Fibroblast of the aortic adventitia (primary cell): Measurements from ENCODE around the gene PALD1. TPM values are rescaled to one million over a fixed set of nuclear protein-coding genes. Genes with fewer than 3 reads are reported as not detected.

Source experiments
- DNase-seq: peaks from one replicate; pipeline ENCODE4 v3.0.0-alpha.2; 2010; ENCODE audit warnings: low read depth
- H3K4me3 ChIP-seq: 2 replicates; pipeline ENCODE4 v1.5.1; 2011; ENCODE audit warnings: low read depth, mild to moderate bottlenecking, control low read depth, low read length, moderate library complexity
- CTCF ChIP-seq: IDR thresholded peaks from 2 replicates; pipeline ENCODE4 v1.5.1; 2011; ENCODE audit warnings: mild to moderate bottlenecking, low read length, control low read depth, inconsistent platforms; ENCODE audit not compliant: insufficient read depth
- total RNA-seq: library from RNA; depleted of rRNA; stranded (reverse); fragments of >200 nt; gene quantifications from 2 replicates; pipeline ENCODE4 v1.2.3, GENCODE V29; 2012; ENCODE audit warnings: low replicate concordance

Gene PALD1
- total RNA-seq, 1 donor = 0.18 TPM

GRCh38 chr10:70493660-70494234 lies 15.2 kb downstream of the PALD1 start:
- TF ChIP-seq CTCF = no peak
- DNase-seq = no peak
- no peak overlapping the region for H3K4me3 ChIP-seq

GRCh38 chr10:70494536-70494935 lies 16.0 kb downstream of the PALD1 start:
- no peak overlapping the region for H3K4me3 ChIP-seq
- DNase-seq = no peak
- no peak for TF ChIP-seq CTCF

GRCh38 chr10:70494966-70495365 lies 16.4 kb downstream of the PALD1 start:
- no peak for DNase-seq
- H3K4me3 ChIP-seq = no peak overlapping the region
- no peak for TF ChIP-seq CTCF

GRCh38 chr10:70495691-70496261 lies 17.2 kb downstream of the PALD1 start:
- no peak overlapping the region for H3K4me3 ChIP-seq
- no peak for DNase-seq
- TF ChIP-seq CTCF = no peak

GRCh38 chr10:70496341-70497119 lies 18.0 kb downstream of the PALD1 start:
- TF ChIP-seq CTCF = no peak
- H3K4me3 ChIP-seq = no peak overlapping the region
- no peak for DNase-seq

- no peak for TF ChIP-seq CTCF
- no peak overlapping the region for H3K4me3 ChIP-seq
- DNase-seq = no peak
Observed at GRCh38 chr10:70497120-70497545, 18.6 kb downstream of the PALD1 start.
